SU-DHL-6 (cell line): Measurements from ENCODE around the gene CCDC40.

ENCODE experiments used
- H2AFZ ChIP-seq: fragments of 200-600 bp; sonication (generic); 2 replicates; pipeline ENCODE4 v1.6.1; 2014; ENCODE audit warnings: low read depth, mild to moderate bottlenecking, moderate library complexity, mixed read lengths, antibody characterized with exemption, low read length; ENCODE audit not compliant: severe bottlenecking
- H3F3A ChIP-seq: fragments of 200-600 bp; shearing (Covaris generic); 2 replicates; pipeline ENCODE4 v1.6.0; 2016; ENCODE audit warnings: antibody characterized with exemption, mild to moderate bottlenecking; ENCODE audit not compliant: insufficient read depth
- H3K27ac ChIP-seq: fragments of 200-600 bp; sonication (generic); 2 replicates; pipeline ENCODE4 v1.5.1; 2016; ENCODE audit warnings: low read depth, mild to moderate bottlenecking, low read length, moderate library complexity, mixed read lengths
- H3K27me3 ChIP-seq: fragments of 200-600 bp; sonication (generic), shearing (Covaris generic); 2 replicates; pipeline ENCODE4 v1.6.0; 2014; ENCODE audit warnings: mild to moderate bottlenecking, low read length
- H3K36me3 ChIP-seq: fragments of 200-600 bp; sonication (generic); 2 replicates; pipeline ENCODE4 v1.6.1; 2014; ENCODE audit warnings: mild to moderate bottlenecking, low read length, mixed read lengths
- H3K4me2 ChIP-seq: fragments of 300-600, 200-600 bp; shearing (Covaris generic), sonication (generic); 2 replicates; pipeline ENCODE4 v1.6.0; 2014; ENCODE audit warnings: low read length, low read depth, mild to moderate bottlenecking; ENCODE audit not compliant: poor library complexity, severe bottlenecking
- H3K4me3 ChIP-seq: fragments of 200-600 bp; sonication (generic); 2 replicates; pipeline ENCODE4 v1.5.1; 2014; ENCODE audit warnings: antibody characterized with exemption, low read length, mild to moderate bottlenecking, mixed read lengths; ENCODE audit not compliant: insufficient read depth, poor library complexity, severe bottlenecking
- H3K79me2 ChIP-seq: fragments of 200-600 bp; sonication (generic); 2 replicates; pipeline ENCODE4 v1.6.1; 2014; ENCODE audit warnings: mild to moderate bottlenecking, low read length, moderate library complexity; ENCODE audit not compliant: insufficient read depth
- H3K9ac ChIP-seq: fragments of 200-600 bp; sonication (generic); 2 replicates; pipeline ENCODE4 v1.7.0; 2014; ENCODE audit warnings: mild to moderate bottlenecking, low read length
- H3K9me2 ChIP-seq: fragments of 200-600 bp; sonication (generic); replicated peaks from 2 replicates; pipeline ENCODE4 v1.6.1; 2014; ENCODE audit warnings: low read length; ENCODE audit not compliant: insufficient read depth
- H3K9me3 ChIP-seq: fragments of 200-600 bp; sonication (generic); 2 replicates; pipeline ENCODE4 v1.6.1; 2014; ENCODE audit warnings: low read length, mixed read lengths; ENCODE audit not compliant: insufficient read depth
- H4K20me1 ChIP-seq: fragments of 200-600 bp; sonication (generic); 2 replicates; pipeline ENCODE4 v1.6.1; 2014; ENCODE audit warnings: low read depth, mild to moderate bottlenecking, antibody characterized with exemption, low read length, moderate library complexity, mixed read lengths
- EZH2phosphoT487 ChIP-seq: fragments of 200-600 bp; sonication (generic), shearing (Covaris generic); conservative IDR thresholded peaks from 2 replicates; pipeline ENCODE4 v1.6.1; 2018; ENCODE audit warnings: mild to moderate bottlenecking, antibody characterized with exemption, low read length, moderate library complexity, mixed read lengths
- TF ChIP-seq, protein P1 (sequence below): fragments of 200-600 bp; sonication (generic); IDR thresholded peaks from one replicate; pipeline ENCODE4 v1.5.1; 2017; ENCODE audit warnings: antibody characterized with exemption, mild to moderate bottlenecking, low read length, moderate library complexity; ENCODE audit not compliant: insufficient read depth, poor library complexity, severe bottlenecking

The CCDC40 gene

DNA sequence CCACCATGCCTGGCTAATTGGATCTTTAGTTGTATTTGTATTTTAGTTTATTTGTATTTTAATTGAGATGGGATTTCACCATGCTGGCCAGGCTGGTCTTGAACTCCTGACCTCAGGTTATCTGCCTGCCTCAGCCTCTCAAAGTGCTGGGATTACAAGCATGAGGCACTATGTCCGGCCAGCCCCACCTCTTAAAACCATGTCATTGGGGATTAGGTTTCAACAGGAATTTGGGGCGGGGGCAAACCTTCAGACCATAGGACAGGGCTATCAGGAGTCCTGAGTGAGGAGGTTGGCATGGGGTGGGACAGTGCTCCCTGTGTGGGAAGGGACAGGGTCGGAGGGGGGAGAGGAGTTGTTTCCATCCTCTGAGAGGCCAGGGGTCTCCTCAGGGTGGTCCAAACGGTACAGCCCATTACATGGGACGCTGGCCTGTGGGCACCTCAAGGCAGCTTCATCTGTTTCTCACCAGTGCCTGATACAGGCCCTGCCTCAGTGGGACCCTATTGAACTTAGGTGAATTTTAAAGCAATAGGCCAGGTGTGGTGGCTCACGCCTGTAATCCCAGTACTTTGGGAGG lies 86.6 kb downstream of the CCDC40 start:
- Histone ChIP-seq H3K27ac (no peak overlapping the region), H3K9me3 (no peaks in the 10 kb centered on the region), H3K4me3 (no peak overlapping the region), H3K4me2 (no peak overlapping the region), H3K79me2 (no peaks in the 10 kb centered on the region), H3F3A (no peaks in the 10 kb centered on the region), H3K9me2 (no peaks in the 10 kb centered on the region), H3K36me3 (no peaks in the 10 kb centered on the region), H3K27me3 (no peaks in the 10 kb centered on the region), H4K20me1 (no peaks in the 10 kb centered on the region), H3K9ac (no peak overlapping the region), H2AFZ (no peak overlapping the region)
- TF ChIP-seq, protein P1, sequence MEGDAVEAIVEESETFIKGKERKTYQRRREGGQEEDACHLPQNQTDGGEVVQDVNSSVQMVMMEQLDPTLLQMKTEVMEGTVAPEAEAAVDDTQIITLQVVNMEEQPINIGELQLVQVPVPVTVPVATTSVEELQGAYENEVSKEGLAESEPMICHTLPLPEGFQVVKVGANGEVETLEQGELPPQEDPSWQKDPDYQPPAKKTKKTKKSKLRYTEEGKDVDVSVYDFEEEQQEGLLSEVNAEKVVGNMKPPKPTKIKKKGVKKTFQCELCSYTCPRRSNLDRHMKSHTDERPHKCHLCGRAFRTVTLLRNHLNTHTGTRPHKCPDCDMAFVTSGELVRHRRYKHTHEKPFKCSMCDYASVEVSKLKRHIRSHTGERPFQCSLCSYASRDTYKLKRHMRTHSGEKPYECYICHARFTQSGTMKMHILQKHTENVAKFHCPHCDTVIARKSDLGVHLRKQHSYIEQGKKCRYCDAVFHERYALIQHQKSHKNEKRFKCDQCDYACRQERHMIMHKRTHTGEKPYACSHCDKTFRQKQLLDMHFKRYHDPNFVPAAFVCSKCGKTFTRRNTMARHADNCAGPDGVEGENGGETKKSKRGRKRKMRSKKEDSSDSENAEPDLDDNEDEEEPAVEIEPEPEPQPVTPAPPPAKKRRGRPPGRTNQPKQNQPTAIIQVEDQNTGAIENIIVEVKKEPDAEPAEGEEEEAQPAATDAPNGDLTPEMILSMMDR: no peak
- no peak for TF ChIP-seq EZH2phosphoT487

DNA sequence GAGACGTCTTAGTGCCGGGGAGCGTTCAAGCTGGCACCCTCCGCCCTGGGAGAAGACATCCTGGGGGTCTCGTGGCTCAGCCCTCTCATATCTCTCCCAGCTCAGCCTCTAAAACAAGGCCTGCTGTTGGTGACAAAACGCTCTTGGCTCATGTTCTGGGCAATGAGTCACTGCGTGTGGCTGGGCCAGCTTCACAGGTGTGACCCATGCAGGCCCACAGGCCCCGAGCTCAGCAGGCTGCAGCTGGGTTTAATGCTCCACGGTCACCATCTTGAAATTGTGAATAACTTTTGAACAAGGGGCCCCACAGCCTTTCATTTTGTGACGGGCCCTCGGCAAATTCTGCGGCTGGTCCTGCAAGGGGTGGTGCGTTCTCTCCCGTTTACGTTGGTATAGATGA lies 87.3 kb downstream of the CCDC40 start:
- Histone ChIP-seq H3K36me3 (no peaks in the 10 kb centered on the region), H4K20me1 (no peaks in the 10 kb centered on the region), H3K4me2 (no peak overlapping the region), H3K9me2 (no peaks in the 10 kb centered on the region), H3F3A (no peaks in the 10 kb centered on the region), H3K4me3 (no peak overlapping the region), H3K27me3 (no peaks in the 10 kb centered on the region), H2AFZ (no peak overlapping the region), H3K79me2 (no peaks in the 10 kb centered on the region), H3K9ac (no peak overlapping the region), H3K9me3 (no peaks in the 10 kb centered on the region), H3K27ac (no peak overlapping the region)
- no peak for TF ChIP-seq EZH2phosphoT487
- TF ChIP-seq, protein P1: no peak

DNA sequence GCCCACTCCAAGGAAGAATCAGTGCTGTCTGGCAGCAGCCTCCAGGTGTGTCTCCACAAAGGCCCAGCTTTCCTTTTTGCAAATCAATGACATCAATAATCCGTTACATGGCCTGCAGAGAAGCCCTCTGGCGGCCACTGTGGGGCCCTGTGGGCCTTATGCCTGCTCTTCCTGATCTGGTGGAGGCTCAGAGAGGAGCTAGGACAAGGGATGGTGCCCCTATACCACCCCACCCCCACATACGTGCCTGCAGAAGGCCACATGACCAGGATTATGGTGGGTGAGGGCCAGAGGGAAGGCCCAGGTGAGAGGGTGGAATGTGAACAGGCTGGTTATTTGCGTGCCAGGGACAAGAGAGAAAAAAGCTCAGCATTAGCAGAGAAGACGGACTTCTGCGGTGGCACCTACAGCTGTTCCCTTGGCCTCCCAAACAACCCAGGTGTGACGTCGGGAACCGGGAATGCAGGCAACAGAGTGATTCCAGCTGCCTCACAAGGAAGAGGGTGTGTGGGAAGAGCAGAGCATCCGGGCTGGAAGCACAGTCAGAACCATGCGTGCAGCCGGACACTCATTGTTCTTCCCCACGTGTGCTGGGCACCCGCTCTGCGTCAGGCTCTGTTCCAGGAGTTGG lies 88.0 kb downstream of the CCDC40 start:
- H3K9me3 ChIP-seq: no peaks in the 10 kb centered on the region
- H3K27me3 ChIP-seq: no peaks in the 10 kb centered on the region
- no peak overlapping the region for H3K4me3 ChIP-seq
- TF ChIP-seq, protein P1: peak; percentile 23
- no peak for TF ChIP-seq EZH2phosphoT487
- no peaks in the 10 kb centered on the region for H3K36me3 ChIP-seq
- no peaks in the 10 kb centered on the region for H3K9me2 ChIP-seq
- no peak overlapping the region for H3K9ac ChIP-seq
- H2AFZ ChIP-seq: no peak overlapping the region
- H3K4me2 ChIP-seq: no peak overlapping the region
- no peak overlapping the region for H3K27ac ChIP-seq
- H3K79me2 ChIP-seq: no peaks in the 10 kb centered on the region
- H3F3A ChIP-seq: no peaks in the 10 kb centered on the region
- no peaks in the 10 kb centered on the region for H4K20me1 ChIP-seq
